GM23248 (cell line): Measurements from ENCODE around the gene ERI3. TPM values are rescaled to one million over a fixed set of nuclear protein-coding genes. Genes with fewer than 3 reads are reported as not detected.
A peak's percentile ranks its signal among the peaks of the same experiment; 100 is the strongest.

Source experiments
- DNase-seq: peaks from one replicate; pipeline ENCODE4 v3.0.0-alpha.2; 2015
- H2AFZ ChIP-seq: fragments of 200-600 bp; sonication (generic); 2 replicates; pipeline ENCODE4 v1.6.1; 2016; ENCODE audit warnings: antibody characterized with exemption
- H3F3A ChIP-seq: fragments of 200-600 bp; sonication (generic); 2 replicates; pipeline ENCODE4 v1.6.1; 2016; ENCODE audit warnings: mild to moderate bottlenecking, antibody characterized with exemption, mixed run types; ENCODE audit not compliant: insufficient read depth
- H3K27ac ChIP-seq: fragments of 200-600 bp; sonication (generic); 2 replicates; pipeline ENCODE4 v1.5.1; 2016; ENCODE audit warnings: mild to moderate bottlenecking
- H3K27me3 ChIP-seq: fragments of 200-600 bp; sonication (generic); replicated peaks from 2 replicates; pipeline ENCODE4 v1.6.1; 2016; ENCODE audit warnings: mild to moderate bottlenecking; ENCODE audit not compliant: insufficient read depth
- H3K36me3 ChIP-seq: fragments of 200-600 bp; sonication (generic); 2 replicates; pipeline ENCODE4 v1.6.1; 2016; ENCODE audit warnings: low read depth, mild to moderate bottlenecking
- H3K4me1 ChIP-seq: fragments of 200-600 bp; sonication (generic); 2 replicates; pipeline ENCODE4 v1.6.1; 2016; ENCODE audit warnings: mild to moderate bottlenecking; ENCODE audit not compliant: insufficient read depth
- H3K4me2 ChIP-seq: fragments of 200-600 bp; sonication (generic); one replicate; pipeline ENCODE4 v1.6.1; 2016; ENCODE audit warnings: mild to moderate bottlenecking; ENCODE audit not compliant: unreplicated experiment
- H3K4me3 ChIP-seq: fragments of 200-600 bp; sonication (generic); 2 replicates; pipeline ENCODE4 v1.5.1; 2016; ENCODE audit warnings: mild to moderate bottlenecking
- H3K79me2 ChIP-seq: fragments of 200-600 bp; sonication (generic); 2 replicates; pipeline ENCODE4 v1.6.1; 2016; ENCODE audit warnings: mild to moderate bottlenecking; ENCODE audit not compliant: insufficient read depth
- H3K9ac ChIP-seq: fragments of 200-600 bp; sonication (generic); 2 replicates; pipeline ENCODE4 v1.6.1; 2016; ENCODE audit warnings: mild to moderate bottlenecking
- H3K9me2 ChIP-seq: fragments of 200-600 bp; sonication (generic); 2 replicates; pipeline ENCODE4 v1.6.1; 2016; ENCODE audit warnings: mixed run types, mild to moderate bottlenecking, moderate library complexity; ENCODE audit not compliant: insufficient read depth
- H3K9me3 ChIP-seq: fragments of 200-600 bp; sonication (generic); one replicate; pipeline ENCODE4 v1.6.1; 2017; ENCODE audit warnings: low read depth
- H4K20me1 ChIP-seq: fragments of 200-600 bp; sonication (generic); 2 replicates; pipeline ENCODE4 v1.6.0; 2016; ENCODE audit not compliant: insufficient read depth
- EZH2 ChIP-seq: fragments of 200-600 bp; sonication (generic); IDR thresholded peaks from 2 replicates; pipeline ENCODE4 v1.6.1; 2018; ENCODE audit warnings: antibody characterized with exemption, mild to moderate bottlenecking; ENCODE audit not compliant: insufficient read depth, poor library complexity, severe bottlenecking
- EZH2phosphoT487 ChIP-seq: fragments of 200-600 bp; sonication (generic); IDR thresholded peaks from 2 replicates; pipeline ENCODE4 v1.6.1; 2018; ENCODE audit warnings: antibody characterized with exemption, moderate library complexity, mild to moderate bottlenecking, low read depth; ENCODE audit not compliant: insufficient read depth
- WGBS, 2 experiments: methylation state at CpG; one replicate each; pipeline ENCODE4 v1.1.6; 2015 to 2017; ENCODE audit warnings: low lambda C conversion rate in 2 of 2, low coverage in 1 of 2; ENCODE audit errors: missing lambda C conversion rate in 2 of 2; 5-methylcytosine and 5-hydroxymethylcytosine counted together
- in situ Hi-C: fragments of 300-500 bp; cut with MboI; formaldehyde crosslinking; loops from 2 replicates; pipeline ENCODE4 v1.15.0; 2020
- polyA plus RNA-seq: library from polyadenylated mRNA; unstranded; fragments of >200 nt; fragmentation: Nextera tagmentation; extraction: Ambion mirVana; gene quantifications from 2 replicates; pipeline ENCODE4 v1.2.1, GENCODE V29; 2016
- total RNA-seq: library from RNA; depleted of rRNA; stranded (reverse); fragments of >200 nt; shearing (Covaris generic); gene quantifications from 2 replicates; pipeline ENCODE4 v1.2.3, GENCODE V29; 2014

The ERI3 gene
- total and polyA plus RNA-seq, 2 experiments from 2014 or later = 51.2 to 83.4 TPM

- no peaks in the 10 kb centered on the region for H3F3A ChIP-seq
These were observed 132.5 kb downstream of the ERI3 start for GRCh38 chr1:44222397-44223186.

GRCh38 chr1:44221769-44222168, 133.3 kb downstream of the ERI3 start:
- no peak overlapping the region for H3K27ac ChIP-seq
- H3K36me3 ChIP-seq = peaks cover 5% of the 10 kb centered on the region; the same call in 1 of the 2 replicates
- no peaks in the 10 kb centered on the region for H3F3A ChIP-seq
- H3K4me2 ChIP-seq = no peak overlapping the region
- H3K79me2 ChIP-seq = no peaks in the 10 kb centered on the region
- H3K9me2 ChIP-seq = no peaks in the 10 kb centered on the region
- H2AFZ ChIP-seq = no peak overlapping the region
- no peak overlapping the region for H3K4me3 ChIP-seq
- H4K20me1 ChIP-seq = no peaks in the 10 kb centered on the region
- H3K4me1 ChIP-seq = 0 out of 2 replicates have a peak, but pooled peaks cover 8% of the 10 kb centered on the region
- no peaks in the 10 kb centered on the region for H3K27me3 ChIP-seq
- no peak overlapping the region for H3K9ac ChIP-seq
- DNase-seq = no peak
- TF ChIP-seq EZH2 (no peak), EZH2phosphoT487 (no peak)
- WGBS, 2 experiments = 91 to 94% methylated on average over 23 of the region's 23 CpGs
- in situ Hi-C loops = loop anchor here (10.0 kb wide), 1 partner anchor 373 kb away; no protein-coding TSS in a partner anchor
- no peaks in the 10 kb centered on the region for H3K9me3 ChIP-seq

More at GRCh38 chr1:44222397-44223186, 132.5 kb downstream of the ERI3 start:
- no peak for DNase-seq
- Histone ChIP-seq H2AFZ (no peak overlapping the region), H4K20me1 (no peaks in the 10 kb centered on the region), H3K9me2 (no peaks in the 10 kb centered on the region), H3K27me3 (no peaks in the 10 kb centered on the region), H3K9ac (no peak overlapping the region), H3K79me2 (no peaks in the 10 kb centered on the region), H3K4me1 (0 out of 2 replicates have a peak, but pooled peaks cover 8% of the 10 kb centered on the region), H3K27ac (no peak overlapping the region), H3K36me3 (peaks cover 5% of the 10 kb centered on the region; the same call in 1 of the 2 replicates), H3K9me3 (no peaks in the 10 kb centered on the region), H3K4me2 (no peak overlapping the region), H3K4me3 (no peak overlapping the region)
- 90 to 92% methylated on average over 5 of the region's 5 CpGs for WGBS, 2 experiments
- in situ Hi-C loops = loop anchor here (10.0 kb wide), 1 partner anchor 372 kb away; no protein-coding TSS in a partner anchor
- no peak for TF ChIP-seq EZH2phosphoT487
- TF ChIP-seq EZH2 = no peak

GRCh38 chr1:44220755-44221154, 134.3 kb downstream of the ERI3 start:
- Histone ChIP-seq H3K4me3 (no peak overlapping the region), H2AFZ (no peak overlapping the region), H3K4me2 (peak overlapping the region; percentile 31), H3F3A (no peaks in the 10 kb centered on the region), H3K79me2 (no peaks in the 10 kb centered on the region), H3K9ac (peak overlapping the region; percentile 38; the same call in 1 of the 2 replicates), H3K27ac (peak overlapping the region; percentile 30; the same call in 1 of the 2 replicates), H3K9me2 (no peaks in the 10 kb centered on the region), H3K36me3 (peaks cover 5% of the 10 kb centered on the region; the same call in 1 of the 2 replicates), H3K27me3 (no peaks in the 10 kb centered on the region), H3K9me3 (no peaks in the 10 kb centered on the region), H3K4me1 (0 out of 2 replicates have a peak, but pooled peaks cover 8% of the 10 kb centered on the region), H4K20me1 (no peaks in the 10 kb centered on the region)
- in situ Hi-C loops = loop anchor here (10.0 kb wide), 1 partner anchor 374 kb away; no protein-coding TSS in a partner anchor
- 84 to 86% methylated on average over 10 of the region's 10 CpGs for WGBS, 2 experiments
- DNase-seq = no peak
- no peak for TF ChIP-seq EZH2phosphoT487
- TF ChIP-seq EZH2 = no peak

- Histone ChIP-seq H3K79me2 (no peaks in the 10 kb centered on the region), H3K36me3 (peaks cover 5% of the 10 kb centered on the region; the same call in 1 of the 2 replicates)
These were observed 134.9 kb downstream of the ERI3 start for GRCh38 chr1:44220001-44220751.

More at GRCh38 chr1:44220001-44220751, 134.9 kb downstream of the ERI3 start:
- peak; percentile 85 for DNase-seq
- no peak for TF ChIP-seq EZH2
- TF ChIP-seq EZH2phosphoT487 = no peak
- Histone ChIP-seq H3K4me2 (peak overlapping the region; percentile 31), H3K9me2 (no peaks in the 10 kb centered on the region), H3K27me3 (no peaks in the 10 kb centered on the region), H3K4me1 (0 out of 2 replicates have a peak, but pooled peaks cover 8% of the 10 kb centered on the region), H3K9me3 (no peaks in the 10 kb centered on the region), H3K27ac (peak overlapping the region; percentile 49), H3K9ac (peak overlapping the region; percentile 38), H2AFZ (no peak overlapping the region), H3K4me3 (no peak overlapping the region), H3F3A (no peaks in the 10 kb centered on the region), H4K20me1 (no peaks in the 10 kb centered on the region)
- whole genome bisulfite sequencing, 2 experiments = 65 to 67% methylated on average over 27 to 31 of the region's 31 CpGs
- in situ Hi-C loops = loop anchor here (10.0 kb wide), 1 partner anchor 375 kb away; no protein-coding TSS in a partner anchor
